Ishikawa (cell line): ENCODE results near the gene ZSCAN16.

Source experiments
- CEBPB ChIP-seq: IDR thresholded peaks from 2 replicates; pipeline ENCODE4 v1.6.1; 2012
- CREB1 ChIP-seq: IDR thresholded peaks from 2 replicates; pipeline ENCODE4 v1.6.1; 2012; ENCODE audit warnings: low read depth
- EP300 ChIP-seq: IDR thresholded peaks from 2 replicates; pipeline ENCODE4 v1.6.1; 2012; ENCODE audit warnings: borderline replicate concordance
- MAX ChIP-seq: IDR thresholded peaks from 2 replicates; pipeline ENCODE4 v1.6.1; 2012
- RAD21 ChIP-seq: IDR thresholded peaks from 2 replicates; pipeline ENCODE4 v1.6.1; 2012; ENCODE audit warnings: low read depth
- REST ChIP-seq: IDR thresholded peaks from 2 replicates; pipeline ENCODE4 v1.6.1; 2012; ENCODE audit warnings: low read depth, mild to moderate bottlenecking
- TAF1 ChIP-seq: IDR thresholded peaks from 2 replicates; pipeline ENCODE4 v1.6.1; 2012; ENCODE audit warnings: low read depth, mild to moderate bottlenecking
- TEAD4 ChIP-seq: IDR thresholded peaks from 2 replicates; pipeline ENCODE4 v1.6.1; 2012
- YY1 ChIP-seq: IDR thresholded peaks from 2 replicates; pipeline ENCODE4 v1.6.1; 2012; ENCODE audit warnings: low read depth
- ZBTB7A ChIP-seq: IDR thresholded peaks from 2 replicates; pipeline ENCODE4 v1.6.1; 2012; ENCODE audit warnings: low read depth

GRCh38 chr6:28167068-28167467 lies 42.7 kb downstream of the ZSCAN16 start:
- TF ChIP-seq YY1 (no peak), EP300 (no peak), REST (no peak), CEBPB (no peak), ZBTB7A (no peak), TEAD4 (no peak), RAD21 (no peak), TAF1 (no peak), MAX (no peak), CREB1 (no peak)
